Endodermal cell (in vitro differentiated cells): ENCODE data around the gene NKX2-3. TPM values are rescaled to one million over a fixed set of nuclear protein-coding genes. Genes with fewer than 3 reads are reported as not detected.

ENCODE experiments used
- DNase-seq: peaks from one replicate; pipeline ENCODE4 v3.0.0-alpha.2; 2017
- H3K27ac ChIP-seq: 2 replicates; pipeline ENCODE4 v1.5.1; 2013; ENCODE audit warnings: mild to moderate bottlenecking, low read depth, low read length, moderate library complexity
- H3K27me3 ChIP-seq: 2 replicates; pipeline ENCODE4 v1.6.1; 2013; ENCODE audit warnings: mild to moderate bottlenecking, low read length, moderate library complexity; ENCODE audit not compliant: insufficient read depth, control insufficient read depth, poor library complexity, severe bottlenecking
- H3K36me3 ChIP-seq: 2 replicates; pipeline ENCODE4 v1.7.0; 2013; ENCODE audit warnings: mild to moderate bottlenecking, low read length, moderate library complexity; ENCODE audit not compliant: control insufficient read depth, insufficient read depth
- H3K4me1 ChIP-seq: one replicate; pipeline ENCODE4 v1.7.0; 2013; ENCODE audit warnings: low read length; ENCODE audit not compliant: control insufficient read depth, insufficient read depth
- H3K4me3 ChIP-seq: 2 replicates; pipeline ENCODE4 v1.5.1; 2013; ENCODE audit warnings: mild to moderate bottlenecking, low read length, moderate library complexity
- H3K9ac ChIP-seq: 2 replicates; pipeline ENCODE4 v1.6.1; 2013; ENCODE audit warnings: mild to moderate bottlenecking, low read length, moderate library complexity; ENCODE audit not compliant: poor library complexity, severe bottlenecking; ENCODE audit errors: extremely low read depth
- H3K9me3 ChIP-seq: 2 replicates; pipeline ENCODE4 v1.6.1; 2013; ENCODE audit warnings: mild to moderate bottlenecking, low read length, moderate library complexity; ENCODE audit not compliant: control insufficient read depth
- H3K27ac Mint-ChIP-seq: 2 replicates; pipeline ENCODE4 v1.8.0; 2020; ENCODE audit warnings: mixed read lengths
- H3K27me3 Mint-ChIP-seq: 2 replicates; pipeline ENCODE4 v1.8.0; 2021; ENCODE audit warnings: mild to moderate bottlenecking, mixed read lengths; ENCODE audit not compliant: insufficient read depth
- H3K36me3 Mint-ChIP-seq: 2 replicates; pipeline ENCODE4 v1.8.0; 2020; ENCODE audit warnings: low read depth, mixed read lengths
- H3K4me1 Mint-ChIP-seq: 2 replicates; pipeline ENCODE4 v1.8.0; 2020; ENCODE audit warnings: mixed read lengths
- H3K4me3 Mint-ChIP-seq: 2 replicates; pipeline ENCODE4 v1.8.0; 2020; ENCODE audit warnings: mild to moderate bottlenecking, moderate library complexity, mixed read lengths
- H3K9me3 Mint-ChIP-seq: 2 replicates; pipeline ENCODE4 v1.8.0; 2020; ENCODE audit warnings: mild to moderate bottlenecking, mixed read lengths
- CTCF ChIP-seq: fragments of 200-600 bp; sonication (generic); conservative IDR thresholded peaks from 2 replicates; pipeline ENCODE4 v1.5.0; 2021; ENCODE audit warnings: antibody characterized with exemption, mild to moderate bottlenecking
- WGBS, 2 experiments: methylation state at CpG; one replicate each; pipeline versions ENCODE4 v1.1.5 to v1.1.7; 2013; ENCODE audit warnings: missing lambda C conversion rate in 2 of 2, mixed read lengths in 1 of 2; ENCODE audit not compliant: insufficient coverage in 1 of 2, insufficient read length in 1 of 2; 5-methylcytosine and 5-hydroxymethylcytosine counted together
- total RNA-seq, 2 donors: library from RNA; stranded (reverse); fragmentation: NEBNext Ultra II Directional in 1 of 2; extraction: Animal tissue kit (Norgen Biotek cat#: 25700) in 1 of 2; gene quantifications; 2 replicates in 1 of 2; 3 replicates in 1 of 2; pipeline ENCODE4 v1.2.1, GENCODE V29; 2021

The NKX2-3 gene
- total RNA-seq, 2 donors from 2014 or later: not detected

- no peak overlapping the region for H3K4me3 ChIP-seq
- DNase-seq: no peak
- no peaks in the 10 kb centered on the region for H3K27me3 ChIP-seq
- Mint-ChIP-seq H3K36me3 (no peaks in the 10 kb centered on the region), H3K9me3 (no peaks in the 10 kb centered on the region), H3K27ac (no peak overlapping the region), H3K4me3 (no peak overlapping the region), H3K27me3 (peaks cover 5% of the 10 kb centered on the region), H3K4me1 (peaks cover 22% of the 10 kb centered on the region)
- no peaks in the 10 kb centered on the region for H3K9me3 ChIP-seq
- 80 to 86% methylated on average over 1 to 3 of the region's 3 CpGs for WGBS, 2 experiments
- no peak overlapping the region for H3K9ac ChIP-seq
- no peaks in the 10 kb centered on the region for H3K36me3 ChIP-seq
- no peak overlapping the region for H3K27ac ChIP-seq
- peaks cover 2% of the 10 kb centered on the region for H3K4me1 ChIP-seq
- no peak for TF ChIP-seq CTCF
Observed at GRCh38 chr10:99564361-99564760, 31.6 kb downstream of the NKX2-3 start.

GRCh38 chr10:99565166-99565565 lies 32.4 kb downstream of the NKX2-3 start:
- Mint-ChIP-seq H3K9me3 (no peaks in the 10 kb centered on the region), H3K36me3 (no peaks in the 10 kb centered on the region), H3K4me3 (no peak overlapping the region), H3K27ac (no peak overlapping the region), H3K27me3 (no peaks in the 10 kb centered on the region), H3K4me1 (peaks cover 24% of the 10 kb centered on the region)
- Histone ChIP-seq H3K27ac (no peak overlapping the region), H3K9me3 (no peaks in the 10 kb centered on the region), H3K4me1 (peaks cover 2% of the 10 kb centered on the region), H3K9ac (no peak overlapping the region), H3K27me3 (no peaks in the 10 kb centered on the region), H3K4me3 (no peak overlapping the region), H3K36me3 (no peaks in the 10 kb centered on the region)
- no peak for TF ChIP-seq CTCF
- WGBS, 2 experiments: 94% methylated on average over 4 of the region's 4 CpGs; no CpG with 5 or more reads in 1 of the 2 experiments
- no peak for DNase-seq

GRCh38 chr10:99569253-99569939 lies 36.7 kb downstream of the NKX2-3 start:
- Histone ChIP-seq H3K36me3 (no peaks in the 10 kb centered on the region), H3K9me3 (no peaks in the 10 kb centered on the region), H3K27me3 (no peaks in the 10 kb centered on the region), H3K4me1 (no peaks in the 10 kb centered on the region), H3K4me3 (no peak overlapping the region), H3K9ac (no peak overlapping the region), H3K27ac (no peak overlapping the region)
- H3K9me3 Mint-ChIP-seq: no peaks in the 10 kb centered on the region
- DNase-seq: peak; percentile 62
- H3K27ac Mint-ChIP-seq: no peak overlapping the region
- H3K36me3 Mint-ChIP-seq: no peaks in the 10 kb centered on the region
- peaks cover 10% of the 10 kb centered on the region for H3K4me1 Mint-ChIP-seq
- 85 to 100% methylated on average over 3 to 11 of the region's 11 CpGs for WGBS, 2 experiments
- no peaks in the 10 kb centered on the region for H3K27me3 Mint-ChIP-seq
- no peak overlapping the region for H3K4me3 Mint-ChIP-seq
- TF ChIP-seq CTCF: no peak
